Mesothelial cell of epicardium (in vitro differentiated cells): ENCODE data around the gene CLPTM1L. TPM values are rescaled to one million over a fixed set of nuclear protein-coding genes. Genes with fewer than 3 reads are reported as not detected.

Experiments used
- DNase-seq, 2 experiments: peaks; one replicate each; pipeline ENCODE4 v3.0.0; 2021; ENCODE audit warnings: low spot score in 2 of 2; ENCODE audit not compliant: unreplicated experiment in 2 of 2
- H3K27ac Mint-ChIP-seq: 2 replicates; pipeline ENCODE4 v1.8.0; 2021; ENCODE audit warnings: mixed read lengths
- H3K27me3 Mint-ChIP-seq: 2 replicates; pipeline ENCODE4 v1.8.0; 2021; ENCODE audit warnings: low read depth, mixed read lengths
- H3K36me3 Mint-ChIP-seq: 2 replicates; pipeline ENCODE4 v1.8.0; 2021; ENCODE audit warnings: mixed read lengths
- H3K4me1 Mint-ChIP-seq: 2 replicates; pipeline ENCODE4 v1.8.0; 2021; ENCODE audit warnings: mixed read lengths
- H3K4me3 Mint-ChIP-seq: 2 replicates; pipeline ENCODE4 v1.8.0; 2021; ENCODE audit warnings: mild to moderate bottlenecking, moderate library complexity, mixed read lengths
- H3K9me3 Mint-ChIP-seq: 2 replicates; pipeline ENCODE4 v1.8.0; 2021; ENCODE audit warnings: mixed read lengths
- total RNA-seq: library from RNA; stranded (reverse); gene quantifications from 3 replicates; pipeline ENCODE4 v1.2.1, GENCODE V29; 2021
- TF ChIP-seq, protein P1 (sequence below): fragments of 200-600 bp; sonication (generic); IDR thresholded peaks from one replicate; pipeline ENCODE4 v1.5.0; 2021; ENCODE audit warnings: antibody characterized with exemption; ENCODE audit not compliant: unreplicated experiment

CLPTM1L gene
- total RNA-seq, 1 donor from 2014 or later = 83.7 TPM

DNA sequence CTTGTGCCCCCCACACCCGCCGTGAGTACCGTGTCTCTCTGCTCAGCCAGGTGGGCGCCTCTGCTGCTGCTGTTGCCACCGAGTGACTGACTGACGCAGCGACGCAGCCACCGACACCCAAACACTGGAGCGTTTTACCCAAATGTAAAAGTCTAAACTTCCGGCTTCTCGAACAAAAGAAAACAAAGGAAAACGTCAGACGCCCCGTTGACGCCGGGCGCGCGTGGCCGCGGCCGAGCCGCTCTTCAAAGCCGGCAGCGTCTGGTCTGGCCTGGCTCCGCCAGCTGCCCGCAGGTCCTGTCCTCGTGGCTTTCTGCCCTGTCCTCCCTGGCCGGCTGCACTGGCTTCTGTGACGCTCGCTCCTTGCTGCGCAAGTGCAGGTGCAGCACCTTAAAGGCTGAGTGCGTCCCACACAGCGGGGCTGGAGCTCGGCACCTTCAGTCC lies 41.4 kb upstream of the CLPTM1L start:
- no peaks in the 10 kb centered on the region for H3K9me3 Mint-ChIP-seq
- H3K4me1 Mint-ChIP-seq = peaks cover 17% of the 10 kb centered on the region
- DNase-seq = peak in 1 of 2 experiments; percentile 43
- H3K27ac Mint-ChIP-seq = peak overlapping the region; percentile 81
- peak overlapping the region; percentile 88 for H3K4me3 Mint-ChIP-seq
- no peaks in the 10 kb centered on the region for H3K36me3 Mint-ChIP-seq
- TF ChIP-seq, protein P1, sequence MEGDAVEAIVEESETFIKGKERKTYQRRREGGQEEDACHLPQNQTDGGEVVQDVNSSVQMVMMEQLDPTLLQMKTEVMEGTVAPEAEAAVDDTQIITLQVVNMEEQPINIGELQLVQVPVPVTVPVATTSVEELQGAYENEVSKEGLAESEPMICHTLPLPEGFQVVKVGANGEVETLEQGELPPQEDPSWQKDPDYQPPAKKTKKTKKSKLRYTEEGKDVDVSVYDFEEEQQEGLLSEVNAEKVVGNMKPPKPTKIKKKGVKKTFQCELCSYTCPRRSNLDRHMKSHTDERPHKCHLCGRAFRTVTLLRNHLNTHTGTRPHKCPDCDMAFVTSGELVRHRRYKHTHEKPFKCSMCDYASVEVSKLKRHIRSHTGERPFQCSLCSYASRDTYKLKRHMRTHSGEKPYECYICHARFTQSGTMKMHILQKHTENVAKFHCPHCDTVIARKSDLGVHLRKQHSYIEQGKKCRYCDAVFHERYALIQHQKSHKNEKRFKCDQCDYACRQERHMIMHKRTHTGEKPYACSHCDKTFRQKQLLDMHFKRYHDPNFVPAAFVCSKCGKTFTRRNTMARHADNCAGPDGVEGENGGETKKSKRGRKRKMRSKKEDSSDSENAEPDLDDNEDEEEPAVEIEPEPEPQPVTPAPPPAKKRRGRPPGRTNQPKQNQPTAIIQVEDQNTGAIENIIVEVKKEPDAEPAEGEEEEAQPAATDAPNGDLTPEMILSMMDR = no peak
- H3K27me3 Mint-ChIP-seq = peaks cover 83% of the 10 kb centered on the region

DNA sequence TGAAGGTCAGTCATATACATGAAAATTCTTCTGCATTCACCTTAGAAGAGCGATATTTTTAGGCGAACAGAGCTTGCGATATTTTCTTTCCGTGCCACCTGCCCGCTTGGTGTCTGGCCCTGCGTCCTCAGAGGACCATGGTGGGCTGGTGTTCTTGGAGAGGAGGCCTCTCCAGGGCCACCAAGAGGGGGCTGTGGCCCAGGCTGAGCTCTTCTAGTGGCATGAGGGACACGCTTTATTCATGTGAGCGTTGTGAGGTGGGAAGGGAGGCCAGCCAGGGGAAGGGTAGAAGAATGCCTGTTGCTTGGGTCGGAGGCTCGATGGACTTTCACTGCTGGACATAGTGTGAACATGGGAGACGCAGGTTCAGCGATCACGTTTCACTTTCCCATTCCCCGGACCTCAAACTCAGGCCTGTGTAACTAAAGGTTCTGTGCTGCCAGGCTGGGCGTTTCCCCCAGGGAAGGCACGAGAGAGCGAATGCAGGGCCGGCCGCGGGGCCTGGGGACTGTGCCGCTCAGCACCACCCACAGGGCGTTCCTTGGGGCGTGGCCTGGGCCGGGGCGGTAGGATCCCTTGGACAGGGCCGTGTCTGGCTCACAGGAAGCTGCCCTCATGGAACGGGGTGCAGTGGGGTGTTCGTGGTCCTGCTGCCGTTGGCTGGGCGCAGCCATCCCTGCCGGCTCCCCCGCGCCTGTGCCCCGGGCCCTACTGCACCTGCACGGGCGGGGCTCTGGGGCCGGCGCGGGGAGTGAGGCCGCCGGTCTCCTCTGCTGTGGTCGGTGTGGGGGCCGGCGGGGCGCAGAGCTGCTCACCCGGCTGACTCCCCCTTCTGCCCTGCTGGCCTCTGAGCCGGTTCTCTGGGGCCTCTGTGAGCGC lies 40.7 kb upstream of the CLPTM1L start:
- Mint-ChIP-seq H3K27me3 (peaks cover 84% of the 10 kb centered on the region), H3K4me3 (peak overlapping the region; percentile 88), H3K4me1 (peaks cover 17% of the 10 kb centered on the region), H3K36me3 (no peaks in the 10 kb centered on the region), H3K9me3 (no peaks in the 10 kb centered on the region), H3K27ac (peak overlapping the region; percentile 81)
- DNase-seq = peak; percentile 48 to 77
- TF ChIP-seq, protein P1 = no peak

DNA sequence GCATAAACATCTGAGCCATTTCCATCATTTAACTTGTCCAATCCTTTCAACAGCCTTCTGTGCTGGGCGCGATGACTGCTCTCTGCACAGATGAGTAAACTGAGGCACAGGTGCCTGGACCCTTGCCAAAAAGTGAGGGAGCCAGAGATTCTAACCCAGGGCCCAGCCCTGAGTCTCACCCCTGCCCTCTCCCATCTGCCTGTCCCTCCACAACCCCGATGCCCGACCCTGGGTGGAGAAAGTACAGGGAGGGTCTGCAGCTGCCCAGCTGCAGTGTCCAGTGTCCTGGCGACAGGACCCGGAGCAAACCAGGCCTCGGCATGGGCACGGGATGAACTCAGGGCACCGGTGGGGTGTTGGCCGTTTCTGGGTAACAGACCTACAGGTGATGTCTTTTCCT lies 39.6 kb upstream of the CLPTM1L start:
- Mint-ChIP-seq H3K36me3 (no peaks in the 10 kb centered on the region), H3K27ac (no peak overlapping the region), H3K4me1 (peaks cover 17% of the 10 kb centered on the region), H3K27me3 (peaks cover 87% of the 10 kb centered on the region), H3K4me3 (no peak overlapping the region), H3K9me3 (no peaks in the 10 kb centered on the region)
- no peak for DNase-seq
- TF ChIP-seq, protein P1 = no peak

DNA sequence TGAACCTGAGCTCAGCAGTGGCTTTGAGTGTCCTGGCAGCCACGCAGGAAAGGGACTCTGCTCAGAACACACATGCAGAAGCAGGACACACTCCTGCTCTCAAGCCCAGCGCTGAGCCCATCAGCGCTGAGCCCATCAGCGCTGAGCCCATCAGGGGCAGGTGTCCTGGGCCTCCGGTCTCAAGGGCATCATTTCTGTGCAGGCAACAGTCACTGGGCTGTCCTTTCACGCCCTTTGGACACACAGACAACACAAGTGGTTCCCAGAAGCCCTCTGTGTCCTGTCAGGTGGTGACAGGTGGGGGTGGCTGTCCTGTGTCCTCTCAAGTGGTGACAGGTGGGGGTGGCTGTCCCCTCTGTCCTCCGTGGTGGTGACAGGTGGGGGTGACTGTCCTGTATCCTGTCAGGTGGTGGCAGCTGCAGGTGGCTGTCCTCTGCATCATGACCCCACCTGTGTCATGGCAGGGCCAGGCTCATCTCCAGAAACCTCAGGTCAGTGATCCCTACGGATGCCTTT lies 39.0 kb upstream of the CLPTM1L start:
- DNase-seq = no peak
- no peaks in the 10 kb centered on the region for H3K9me3 Mint-ChIP-seq
- peaks cover 87% of the 10 kb centered on the region for H3K27me3 Mint-ChIP-seq
- TF ChIP-seq, protein P1 = no peak
- no peak overlapping the region for H3K4me3 Mint-ChIP-seq
- peaks cover 17% of the 10 kb centered on the region for H3K4me1 Mint-ChIP-seq
- no peak overlapping the region for H3K27ac Mint-ChIP-seq
- no peaks in the 10 kb centered on the region for H3K36me3 Mint-ChIP-seq

DNA sequence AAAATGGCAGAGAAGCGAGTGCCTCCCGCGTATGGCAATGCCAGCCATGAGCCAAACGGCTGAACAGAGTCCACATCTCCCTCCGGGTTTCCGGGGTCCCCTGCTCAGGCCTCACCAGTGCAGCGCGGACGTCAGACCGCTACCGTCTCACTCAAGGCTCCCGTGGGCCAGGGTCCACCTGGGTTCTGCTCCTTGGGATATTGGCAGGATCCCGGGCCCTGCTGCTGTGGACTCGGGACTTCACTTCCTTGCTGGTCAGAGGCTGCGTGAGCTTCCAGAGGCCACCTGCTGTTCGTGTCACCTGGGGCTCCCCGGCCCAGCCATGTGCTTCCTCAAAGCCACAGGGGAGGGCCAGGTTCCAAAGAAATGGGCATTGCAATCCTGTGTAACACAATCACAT lies 38.4 kb upstream of the CLPTM1L start:
- Mint-ChIP-seq H3K27ac (no peak overlapping the region), H3K27me3 (peaks cover 87% of the 10 kb centered on the region), H3K4me3 (no peak overlapping the region), H3K36me3 (no peaks in the 10 kb centered on the region), H3K9me3 (no peaks in the 10 kb centered on the region), H3K4me1 (peaks cover 17% of the 10 kb centered on the region)
- DNase-seq = no peak
- TF ChIP-seq, protein P1 = no peak
